HG03135 (cell line): ENCODE measurements around the gene CBX4.

ENCODE experiments used
- ATAC-seq: cut with Tn5 transposase; IDR thresholded peaks from one replicate; pipeline ENCODE4 v1.9.1; 2021; ENCODE audit warnings: mild to moderate bottlenecking, moderate library complexity; ENCODE audit not compliant: unreplicated experiment

The CBX4 gene

DNA sequence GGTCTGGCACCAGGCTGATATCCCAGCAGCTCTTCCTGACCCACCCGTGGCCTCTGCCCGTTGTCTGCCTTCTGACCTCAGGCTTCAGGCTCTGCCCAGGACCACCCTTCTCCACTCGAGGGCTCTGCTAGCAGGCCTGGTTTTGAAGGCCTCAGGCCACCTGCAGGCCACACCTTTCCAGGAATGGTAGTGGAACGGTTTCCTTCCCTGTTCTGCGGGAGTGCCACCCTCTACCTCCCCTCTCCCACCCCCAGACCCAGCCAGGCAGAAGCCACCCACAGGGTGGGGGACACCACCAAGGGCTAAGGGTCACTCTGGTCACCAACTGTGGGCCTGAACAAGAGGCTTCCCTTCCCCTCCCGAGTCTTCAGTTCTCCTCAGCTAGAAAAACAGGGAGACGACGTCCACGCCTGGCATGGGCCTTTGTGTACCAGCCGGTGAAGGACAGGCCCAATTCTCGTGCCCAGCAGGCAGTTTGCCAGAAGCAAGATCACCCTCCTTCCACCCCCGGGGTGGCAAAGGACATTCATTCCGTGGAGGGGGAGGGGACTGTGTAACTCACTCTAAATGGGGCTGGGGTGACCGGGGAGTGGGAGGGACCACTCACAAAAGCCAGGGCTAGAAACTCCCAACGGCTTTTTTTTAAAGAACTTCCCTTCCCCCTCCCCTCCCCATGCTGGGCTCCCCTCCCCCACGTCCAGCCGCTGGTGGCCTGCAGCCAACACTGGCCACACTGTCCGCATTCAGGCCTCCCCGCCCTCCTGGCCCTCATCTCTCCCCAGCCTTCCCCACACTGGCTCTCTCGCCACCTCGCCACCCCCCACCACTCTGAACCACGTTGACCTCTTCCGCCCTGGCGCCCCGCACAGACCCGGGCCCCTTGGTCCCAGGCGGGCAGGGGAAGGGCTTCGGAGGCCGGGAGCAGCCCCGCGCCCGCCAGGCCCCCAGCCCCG is 7.7 kb downstream of the CBX4 start:
- ATAC-seq: no peak

DNA sequence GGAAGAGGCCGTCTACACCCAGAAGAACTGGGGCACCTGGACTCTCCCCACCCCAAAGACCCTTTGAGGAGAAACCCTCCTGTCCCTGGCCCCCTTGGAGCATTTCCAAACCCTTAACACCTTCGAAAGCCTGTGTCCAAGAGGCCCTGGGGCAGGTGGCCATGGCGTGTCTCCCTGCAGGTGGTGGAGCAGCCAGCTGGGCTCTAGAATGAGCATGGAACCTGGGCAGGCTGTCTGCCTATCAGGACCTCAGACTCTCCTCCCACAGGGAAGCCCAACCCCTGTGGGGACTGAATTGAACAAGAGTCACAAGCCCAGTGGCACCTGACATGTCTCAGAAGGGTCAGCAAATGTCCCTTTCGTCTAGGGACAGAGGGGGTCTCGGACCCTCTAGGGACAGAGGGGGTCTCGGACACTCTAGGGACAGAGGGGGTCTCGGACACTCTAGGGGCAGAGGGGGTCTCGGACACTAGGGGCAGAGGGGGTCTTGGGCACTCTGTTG is 8.4 kb downstream of the CBX4 start:
- ATAC-seq: no peak

- ATAC-seq: no peak
Measured at GRCh38 chr17:79830303-79830702, 8.9 kb downstream of the CBX4 start.

DNA sequence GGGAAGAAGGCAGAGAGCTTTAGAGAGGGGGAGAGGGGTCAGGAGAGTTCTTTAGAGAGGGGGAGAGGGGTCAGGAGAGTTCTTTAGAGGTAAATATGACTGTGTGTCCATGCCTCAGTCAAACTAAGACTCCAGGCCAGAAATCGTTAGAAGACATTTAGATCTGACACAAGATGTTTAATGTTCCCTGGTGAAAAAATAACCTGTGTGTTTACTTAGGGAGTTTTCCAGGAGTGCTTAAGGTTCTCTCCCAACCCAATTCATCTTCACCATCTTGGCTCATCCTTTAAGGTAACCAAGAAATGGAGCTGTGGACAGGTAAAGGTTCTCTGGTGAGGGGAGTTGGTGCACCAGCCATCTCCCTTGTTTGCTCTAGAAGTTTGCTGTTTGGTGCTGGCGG is 9.8 kb downstream of the CBX4 start:
- ATAC-seq: no peak

DNA sequence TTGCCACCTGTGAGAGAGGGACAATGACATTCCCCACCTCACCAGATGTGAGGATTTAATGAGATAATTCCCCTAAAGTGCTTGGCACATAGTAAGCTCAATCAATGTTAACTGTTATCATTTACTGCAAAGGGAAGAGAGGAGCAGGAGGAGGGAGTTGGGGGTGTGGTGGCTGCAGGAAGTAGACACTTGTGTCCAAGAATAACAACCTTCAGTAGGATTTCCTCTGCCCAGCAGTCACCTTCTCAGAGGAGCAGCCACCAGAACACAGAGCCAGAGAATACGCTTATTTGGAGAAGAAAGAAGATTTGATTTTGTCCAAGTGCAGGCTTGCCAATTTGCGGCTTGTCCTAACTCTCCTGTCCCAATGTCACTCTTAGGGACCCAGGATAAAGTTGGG is 10.2 kb downstream of the CBX4 start:
- ATAC-seq: no peak

- no peak for ATAC-seq
Measured at GRCh38 chr17:79826841-79827578, 12.2 kb downstream of the CBX4 start.

DNA sequence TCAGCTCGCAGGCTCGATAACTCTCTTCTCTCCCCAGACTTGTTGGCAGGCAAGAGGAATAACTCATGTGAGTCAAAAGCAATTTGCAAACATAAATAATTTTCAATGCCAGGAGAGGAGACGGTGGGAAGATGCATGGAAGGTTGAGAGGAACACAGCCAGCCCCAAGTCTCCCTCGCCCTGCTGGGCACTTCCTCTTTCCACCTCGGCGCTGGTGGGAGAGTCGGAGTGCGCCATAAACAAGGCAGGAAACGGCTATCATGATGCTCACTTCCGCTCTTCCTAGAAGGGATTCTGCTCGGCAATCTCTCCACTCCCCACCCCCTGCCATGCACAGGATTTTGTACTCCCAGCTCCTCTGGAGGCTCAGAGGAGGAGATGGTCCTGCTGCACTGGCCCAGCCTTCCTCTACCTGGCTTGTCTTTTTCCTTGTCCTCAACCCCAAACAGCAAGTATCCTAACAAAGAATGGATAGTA is 13.0 kb downstream of the CBX4 start:
- no peak for ATAC-seq

- no peak for ATAC-seq
Measured at GRCh38 chr17:79825580-79825921, 13.7 kb downstream of the CBX4 start.

DNA sequence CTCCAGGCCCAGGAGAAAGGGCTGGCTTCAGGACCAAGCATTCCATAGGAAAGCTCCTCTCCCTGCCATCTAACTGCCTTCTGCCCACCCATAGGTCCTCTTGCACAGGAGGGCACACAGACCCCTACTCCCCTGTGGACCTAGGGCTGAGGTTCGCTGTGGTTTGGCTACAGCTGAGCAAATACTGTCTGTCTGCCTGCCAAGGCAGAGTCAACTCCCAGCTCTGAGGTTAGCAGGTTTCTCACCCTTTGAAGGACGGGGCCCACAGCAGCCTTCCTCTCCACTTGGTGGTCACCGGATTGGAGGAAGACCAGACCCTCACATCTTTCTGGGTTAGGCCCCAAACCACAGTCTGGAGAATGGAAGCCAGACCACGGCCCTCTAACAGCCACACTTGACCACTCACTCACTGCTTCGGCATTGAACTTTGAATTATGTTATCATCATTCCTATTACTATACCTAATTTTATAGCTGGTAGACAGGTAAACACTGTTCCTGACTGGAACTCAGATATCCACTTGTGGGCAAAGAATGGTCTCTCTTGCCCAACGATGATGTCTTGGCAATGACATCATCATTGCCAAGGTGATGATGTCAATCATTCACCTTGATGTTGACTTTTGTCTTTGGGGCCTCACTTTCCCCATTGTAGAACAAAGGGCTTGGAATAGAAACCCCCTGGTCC is 14.2 kb downstream of the CBX4 start:
- no peak for ATAC-seq

- no peak for ATAC-seq
Measured at GRCh38 chr17:79824234-79824633, 15.0 kb downstream of the CBX4 start.

GRCh38 chr17:79822583-79823124 is 16.6 kb downstream of the CBX4 start:
- ATAC-seq: no peak

- no peak for ATAC-seq
Measured at GRCh38 chr17:79821331-79822095, 17.7 kb downstream of the CBX4 start.

DNA sequence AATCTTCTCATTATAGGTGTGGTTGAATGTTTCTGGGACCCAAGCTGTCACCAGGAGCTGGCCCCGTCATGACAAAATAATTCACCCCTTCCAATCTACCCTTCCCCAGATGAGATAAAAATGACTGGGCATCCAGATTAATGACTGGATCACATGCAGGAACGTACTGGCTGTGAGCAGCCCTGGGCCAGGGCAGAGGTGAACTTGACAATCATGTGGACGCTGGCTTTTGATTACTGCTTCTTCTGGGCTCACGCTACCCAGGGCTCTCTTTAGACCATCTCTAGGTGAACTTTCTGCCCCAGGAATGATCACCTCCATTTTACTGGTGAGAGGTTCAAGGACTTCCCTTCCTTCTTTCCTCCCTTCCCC is 18.3 kb downstream of the CBX4 start:
- ATAC-seq: no peak

DNA sequence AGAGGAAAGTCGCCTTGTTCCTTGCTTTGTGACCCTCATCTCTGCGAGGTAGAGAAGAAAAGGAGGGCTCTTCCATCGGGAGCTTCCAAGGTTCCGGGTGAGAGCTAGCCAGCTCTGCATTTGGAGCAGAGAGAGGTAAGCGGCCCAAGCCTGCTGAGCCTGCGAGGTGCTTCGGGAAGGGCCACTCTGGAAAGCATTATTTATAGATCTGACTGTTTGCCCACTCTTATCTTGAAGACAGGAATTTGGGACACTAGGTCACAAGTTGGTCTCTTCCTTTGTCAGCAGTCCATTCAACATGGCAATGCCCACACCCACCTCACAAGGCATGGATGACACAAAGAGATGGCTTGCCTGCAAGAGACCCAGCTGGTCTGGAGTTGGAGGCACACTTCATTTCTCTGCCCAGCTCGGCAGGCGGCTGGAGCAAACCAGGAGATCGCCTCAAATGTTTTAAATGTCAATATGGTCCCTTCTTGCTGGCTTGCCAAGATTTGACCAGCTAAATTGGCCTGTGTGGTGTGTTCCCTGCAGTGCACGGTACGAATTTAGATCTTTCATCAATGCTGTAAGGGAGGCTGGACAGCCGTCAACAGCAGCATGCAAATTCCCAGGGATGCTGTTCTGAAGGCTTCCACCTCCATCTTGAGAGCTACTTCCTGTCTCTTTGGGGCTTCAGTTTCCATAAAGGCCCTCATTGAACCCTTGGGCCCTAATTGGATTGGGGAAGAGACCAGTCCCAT is 19.5 kb downstream of the CBX4 start:
- ATAC-seq: no peak

DNA sequence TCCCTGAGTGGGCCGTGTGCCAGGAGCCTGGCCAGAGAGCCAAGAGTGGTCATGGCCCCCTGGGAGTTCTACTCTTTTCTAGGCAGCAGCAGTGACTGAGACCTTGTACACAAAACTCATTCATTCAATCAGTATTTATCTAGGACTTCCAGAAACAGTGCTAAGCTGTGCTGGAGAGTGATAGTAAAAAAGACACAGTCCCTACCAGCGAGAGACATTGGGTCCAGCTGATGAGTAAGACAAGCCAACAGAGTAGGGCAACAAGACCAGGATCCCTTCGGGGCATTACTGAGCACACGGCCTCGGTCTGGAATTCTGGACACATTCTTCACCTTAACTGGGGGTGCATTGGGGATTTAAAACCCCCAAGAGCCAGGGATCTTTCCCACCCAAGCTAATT is 20.2 kb downstream of the CBX4 start:
- no peak for ATAC-seq

DNA sequence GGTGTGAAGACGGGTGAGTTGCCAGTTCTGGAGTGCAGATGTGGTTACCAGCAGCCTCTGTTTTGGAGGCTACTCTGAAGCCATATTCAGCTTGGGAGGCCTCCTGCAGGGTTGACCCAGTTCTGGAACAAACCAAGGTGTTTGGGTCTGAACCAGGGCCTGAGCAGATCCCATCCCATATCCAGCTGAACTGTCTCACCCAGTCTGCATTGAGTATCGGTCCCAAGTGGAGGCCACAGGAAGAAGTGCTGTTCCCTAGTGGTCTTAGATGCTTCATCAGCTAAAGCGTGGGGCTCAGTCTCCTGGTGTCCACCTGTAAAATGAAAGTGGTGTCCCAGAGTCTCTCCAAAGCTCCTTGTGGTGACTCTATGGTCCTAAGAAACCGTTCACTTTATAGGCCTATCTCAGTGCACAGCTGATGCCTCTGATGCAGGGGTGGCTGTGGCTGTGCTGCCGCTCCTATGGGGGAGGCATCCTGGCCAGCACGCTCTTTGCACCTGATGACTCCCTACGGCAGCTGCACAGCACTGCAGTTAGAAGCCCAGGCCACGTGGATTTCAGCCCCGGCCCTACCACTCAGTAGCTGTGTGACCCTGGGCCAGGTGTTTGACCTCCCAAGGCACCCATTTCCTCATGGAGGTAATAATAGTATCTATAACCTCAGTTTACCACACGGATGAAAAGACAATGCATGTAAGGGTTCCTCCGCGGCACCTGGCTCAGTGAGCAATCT is 21.0 kb downstream of the CBX4 start:
- ATAC-seq: no peak

DNA sequence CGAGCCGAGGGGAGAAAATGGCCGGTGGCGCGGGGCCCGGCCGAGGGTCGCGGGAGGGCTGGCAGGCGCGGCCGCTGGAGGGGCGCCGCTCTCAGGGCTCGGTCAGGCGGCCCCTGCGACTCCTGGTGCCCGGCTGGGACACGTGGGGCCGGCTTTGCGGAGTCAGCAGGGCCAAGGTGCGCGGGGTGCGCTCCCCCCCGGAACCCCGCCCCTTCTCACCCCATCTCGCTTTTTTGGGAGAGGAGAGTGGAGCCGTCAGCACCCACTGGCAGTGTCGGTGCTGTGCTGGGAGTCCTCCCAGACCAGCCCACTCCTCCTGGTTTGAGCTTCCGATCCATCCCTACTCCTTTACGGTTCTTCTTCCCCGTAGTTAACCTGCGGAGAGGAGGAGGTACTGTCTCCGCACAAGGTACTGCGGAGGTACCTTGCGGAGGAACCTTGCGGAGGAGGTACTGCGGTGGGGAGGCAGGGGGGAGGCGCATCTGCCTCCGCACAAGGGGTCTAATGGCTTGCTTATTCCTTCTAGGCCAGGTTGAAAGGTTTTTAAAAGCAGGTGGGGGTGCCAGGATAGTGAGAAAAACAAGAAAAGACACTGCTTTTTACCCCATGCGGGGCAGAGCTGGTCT is 23.3 kb downstream of the CBX4 start:
- no peak for ATAC-seq

GRCh38 chr17:79814974-79815835 is 24.0 kb downstream of the CBX4 start:
- no peak for ATAC-seq
